PC-9 (cell line): ENCODE measurements around the gene SLC22A31. TPM values are rescaled to one million over a fixed set of nuclear protein-coding genes. Genes with fewer than 3 reads are reported as not detected.

Source experiments
- BruUV-seq: library from RNA; stranded (reverse); fragments of 400-500 nt; replicated peaks from 2 replicates; lab custom pipeline; 2021; lab: Mats Ljungman, UMichigan
- CTCF ChIA-PET: fragments of 300-600 bp; sonication (Branson Sonifier 250); formaldehyde crosslinking; loops from one replicate; lab custom pipeline; 2022; ENCODE audit warnings: antibody characterized with exemption; lab: Charles Lee
- POLR2A ChIA-PET: fragments of 300-600 bp; sonication (Branson Sonifier 250); formaldehyde crosslinking; loops from one replicate; lab custom pipeline; 2022; ENCODE audit warnings: antibody characterized with exemption; ENCODE audit not compliant: unreplicated experiment; lab: Charles Lee
- DNase-seq, 2 experiments: peaks; one replicate each; pipeline versions ENCODE4 v3.0.0 to v3.0.0-alpha.2; 2015 to 2022; ENCODE audit warnings: mixed read lengths in 1 of 2
- H2AFZ ChIP-seq: fragments of 200-600 bp; sonication (generic); 2 replicates; pipeline ENCODE4 v1.8.1; 2017; ENCODE audit warnings: antibody characterized with exemption
- H3F3A ChIP-seq: fragments of 200-600 bp; sonication (generic); 2 replicates; pipeline ENCODE4 v1.8.1; 2017; ENCODE audit warnings: antibody characterized with exemption, mild to moderate bottlenecking, low read depth; ENCODE audit not compliant: insufficient read depth
- H3K27ac ChIP-seq: fragments of 200-600 bp; sonication (generic); 2 replicates; pipeline ENCODE4 v1.6.1; 2016; ENCODE audit warnings: mixed run types
- H3K27me3 ChIP-seq: fragments of 200-600 bp; sonication (generic); 2 replicates; pipeline ENCODE4 v1.6.1; 2016; ENCODE audit warnings: low read depth, mixed run types; ENCODE audit not compliant: insufficient read depth
- H3K36me3 ChIP-seq: fragments of 200-600 bp; sonication (generic); 2 replicates; pipeline ENCODE4 v1.6.1; 2016; ENCODE audit warnings: low read depth, mixed run types
- H3K4me1 ChIP-seq: fragments of 200-600 bp; sonication (generic); replicated peaks from 2 replicates; pipeline ENCODE4 v1.6.1; 2016; ENCODE audit warnings: mixed run types; ENCODE audit not compliant: insufficient read depth
- H3K4me2 ChIP-seq: fragments of 200-600 bp; sonication (generic); 2 replicates; pipeline ENCODE4 v1.6.1; 2017; ENCODE audit warnings: mixed run types
- H3K4me3 ChIP-seq: fragments of 200-600 bp; sonication (generic); 2 replicates; pipeline ENCODE4 v1.6.1; 2016; ENCODE audit warnings: mixed run types
- H3K79me2 ChIP-seq: fragments of 200-600 bp; sonication (generic); 2 replicates; pipeline ENCODE4 v1.6.1; 2017; ENCODE audit warnings: low read depth, mixed run types
- H3K9me2 ChIP-seq: fragments of 200-600 bp; sonication (generic); 2 replicates; pipeline ENCODE4 v1.8.1; 2017; ENCODE audit warnings: mild to moderate bottlenecking; ENCODE audit not compliant: insufficient read depth
- H3K9me3 ChIP-seq: fragments of 200-600 bp; sonication (generic); 2 replicates; pipeline ENCODE4 v1.8.1; 2016; ENCODE audit warnings: low read depth; ENCODE audit not compliant: insufficient read depth
- H4K20me1 ChIP-seq: fragments of 200-600 bp; sonication (generic); 2 replicates; pipeline ENCODE4 v1.8.1; 2017; ENCODE audit not compliant: insufficient read depth
- EZH2 ChIP-seq: fragments of 200-600 bp; sonication (generic); IDR thresholded peaks from 2 replicates; pipeline ENCODE4 v1.8.0; 2017; ENCODE audit warnings: antibody characterized with exemption, low read depth
- intact Hi-C: fragments of 100-400 bp; cut with micrococcal nuclease; formaldehyde crosslinking; loops from one replicate; pipeline ENCODE4 v1.10.0; 2022; ENCODE audit not compliant: unreplicated experiment
- total RNA-seq: library from RNA; stranded (reverse); gene quantifications from 2 replicates; pipeline ENCODE4 v1.2.3, GENCODE V29; 2021
- TF ChIP-seq, protein P1 (sequence below): fragments of 200-600 bp; sonication (generic); conservative IDR thresholded peaks from 2 replicates; pipeline ENCODE4 v1.6.1; 2017; ENCODE audit warnings: mixed run types, antibody characterized with exemption, mild to moderate bottlenecking, moderate library complexity

SLC22A31 gene
- total RNA-seq, 1 experiment from 2014 or later: 2.5 TPM

DNA sequence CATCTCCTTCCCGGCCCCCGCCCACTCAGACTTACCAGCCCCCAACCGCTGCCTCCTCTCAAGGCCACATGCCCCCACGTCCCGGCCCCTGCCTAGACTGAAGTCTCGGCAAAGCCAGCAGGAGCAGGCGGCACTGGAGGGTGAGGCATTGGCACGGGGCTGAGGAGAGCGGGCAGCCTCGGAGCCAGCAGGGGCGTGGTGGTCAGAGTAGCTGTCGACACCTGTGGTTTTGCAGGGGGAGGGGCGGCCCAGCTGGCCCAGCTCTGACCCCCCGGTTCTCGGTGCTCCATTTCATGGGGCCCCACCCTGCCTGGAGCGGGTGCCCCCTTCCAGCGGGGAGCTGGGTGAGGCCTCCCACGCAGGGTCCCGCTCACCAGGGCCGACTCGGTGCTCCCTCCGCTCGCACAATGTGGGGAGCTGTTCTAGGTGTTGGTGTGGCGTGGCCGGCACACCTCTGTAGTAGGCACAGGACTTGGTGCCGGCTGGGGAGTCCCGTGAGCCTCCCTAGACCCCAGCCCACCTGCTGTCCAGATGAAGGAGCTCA lies 24.1 kb downstream of the SLC22A31 start:
- H3K27ac ChIP-seq: no peak overlapping the region
- no peaks in the 10 kb centered on the region for H3K9me3 ChIP-seq
- no peak overlapping the region for H3K4me3 ChIP-seq
- ChIA-PET CTCF (no interaction called here), POLR2A (no interaction called here)
- H3K79me2 ChIP-seq: no peaks in the 10 kb centered on the region
- no peaks in the 10 kb centered on the region for H3K9me2 ChIP-seq
- TF ChIP-seq, protein P1, sequence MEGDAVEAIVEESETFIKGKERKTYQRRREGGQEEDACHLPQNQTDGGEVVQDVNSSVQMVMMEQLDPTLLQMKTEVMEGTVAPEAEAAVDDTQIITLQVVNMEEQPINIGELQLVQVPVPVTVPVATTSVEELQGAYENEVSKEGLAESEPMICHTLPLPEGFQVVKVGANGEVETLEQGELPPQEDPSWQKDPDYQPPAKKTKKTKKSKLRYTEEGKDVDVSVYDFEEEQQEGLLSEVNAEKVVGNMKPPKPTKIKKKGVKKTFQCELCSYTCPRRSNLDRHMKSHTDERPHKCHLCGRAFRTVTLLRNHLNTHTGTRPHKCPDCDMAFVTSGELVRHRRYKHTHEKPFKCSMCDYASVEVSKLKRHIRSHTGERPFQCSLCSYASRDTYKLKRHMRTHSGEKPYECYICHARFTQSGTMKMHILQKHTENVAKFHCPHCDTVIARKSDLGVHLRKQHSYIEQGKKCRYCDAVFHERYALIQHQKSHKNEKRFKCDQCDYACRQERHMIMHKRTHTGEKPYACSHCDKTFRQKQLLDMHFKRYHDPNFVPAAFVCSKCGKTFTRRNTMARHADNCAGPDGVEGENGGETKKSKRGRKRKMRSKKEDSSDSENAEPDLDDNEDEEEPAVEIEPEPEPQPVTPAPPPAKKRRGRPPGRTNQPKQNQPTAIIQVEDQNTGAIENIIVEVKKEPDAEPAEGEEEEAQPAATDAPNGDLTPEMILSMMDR: no peak
- TF ChIP-seq EZH2: no peak
- no peaks in the 10 kb centered on the region for H3K36me3 ChIP-seq
- 0 out of 2 replicates have a peak, but pooled peaks cover 5% of the 10 kb centered on the region for H3K4me1 ChIP-seq
- peaks cover 35% of the 10 kb centered on the region for H3K27me3 ChIP-seq
- intact Hi-C loops: loop anchor here (10.0 kb wide), 1 partner anchor 721 kb away; the partner anchor contains the start of gene ZFPM1
- H2AFZ ChIP-seq: no peak overlapping the region
- no peaks in the 10 kb centered on the region; the same call in 1 of the 2 replicates for H4K20me1 ChIP-seq
- BruUV-seq: no TSS peak
- DNase-seq: no peak
- H3K4me2 ChIP-seq: no peak overlapping the region
- 0 out of 2 replicates have a peak, but pooled peaks cover 3% of the 10 kb centered on the region for H3F3A ChIP-seq

DNA sequence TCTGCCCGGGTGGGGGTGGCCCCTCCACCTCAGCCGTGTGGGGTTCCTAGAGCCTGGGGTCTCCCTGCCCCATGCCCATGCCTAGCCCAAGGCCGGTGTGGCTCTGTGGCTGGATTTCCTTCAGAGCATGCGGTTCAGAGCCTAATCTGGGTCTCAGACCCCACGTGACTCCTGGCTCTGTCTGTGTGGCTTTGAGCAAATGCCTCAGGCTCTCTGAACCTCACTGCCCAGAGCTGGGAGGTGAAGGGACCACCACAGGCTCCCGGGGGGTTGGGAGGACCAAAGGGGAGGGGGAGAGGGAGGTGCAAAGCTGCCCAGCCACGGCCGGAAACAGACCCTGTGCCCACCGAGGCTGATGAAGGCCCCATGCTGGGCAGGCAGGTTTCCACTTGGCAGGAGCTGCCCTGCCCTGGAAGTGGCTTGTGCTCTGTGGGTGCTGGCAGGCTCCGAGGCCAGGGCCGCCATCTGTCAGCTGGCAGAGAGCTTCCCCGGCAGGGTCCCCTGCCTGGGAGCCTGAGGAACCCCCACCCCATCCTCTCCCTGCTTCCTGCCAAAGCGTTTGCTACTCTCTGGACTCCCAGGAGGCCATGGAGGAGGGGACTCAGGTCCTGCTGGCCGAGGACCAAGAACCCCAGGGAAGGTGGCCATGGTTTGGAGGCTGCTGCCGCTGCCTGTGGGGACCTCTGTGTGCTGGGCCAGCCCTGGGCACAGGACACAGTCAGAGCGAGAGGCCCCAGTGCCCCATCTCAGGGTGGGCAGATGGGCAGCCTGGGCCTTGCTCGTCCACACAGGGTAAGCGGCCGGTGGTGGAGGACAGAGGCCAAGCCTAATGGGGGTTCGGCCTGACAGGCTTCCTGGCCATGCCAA lies 24.8 kb downstream of the SLC22A31 start:
- POLR2A ChIA-PET: no interaction called here
- no TSS peak for BruUV-seq
- CTCF ChIA-PET: interaction anchor here (0.5 kb wide), 1 partner anchor 155 kb away, joined by 5 read pairs; no protein-coding TSS in a partner anchor

DNA sequence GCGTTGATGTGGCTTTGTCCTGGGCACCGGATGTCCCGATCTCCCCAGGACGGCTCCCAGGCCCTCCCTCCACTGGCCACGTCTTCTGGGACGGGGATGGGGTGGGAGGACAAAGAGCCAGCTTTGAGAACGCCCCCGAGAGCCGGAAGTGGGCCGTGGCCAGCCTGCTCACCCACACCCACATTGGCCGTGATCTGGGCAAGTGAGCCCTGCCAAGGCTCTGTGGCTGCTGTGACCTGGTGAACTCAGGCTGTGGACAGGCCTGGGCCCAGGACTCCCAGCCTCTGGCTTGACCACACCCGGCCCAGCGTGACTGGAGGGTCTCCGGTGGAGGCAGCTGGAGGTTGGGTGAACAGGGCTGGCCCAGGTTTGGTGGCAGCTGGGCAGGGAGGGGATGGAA lies 25.5 kb downstream of the SLC22A31 start:
- H3K9me3 ChIP-seq: no peaks in the 10 kb centered on the region
- DNase-seq: no peak
- TF ChIP-seq, protein P1: no peak
- no peak for TF ChIP-seq EZH2
- H3K4me1 ChIP-seq: peaks cover 11% of the 10 kb centered on the region
- intact Hi-C loops: loop anchor here (10.0 kb wide), 1 partner anchor 720 kb away; the partner anchor contains the start of gene ZFPM1
- peaks cover 35% of the 10 kb centered on the region for H3K27me3 ChIP-seq
- ChIA-PET POLR2A (no interaction called here), CTCF (interaction anchor here (0.5 kb wide), 1 partner anchor 156 kb away, joined by 5 read pairs; no protein-coding TSS in a partner anchor)
- no peak overlapping the region for H3K4me3 ChIP-seq
- H2AFZ ChIP-seq: no peak overlapping the region
- BruUV-seq: no TSS peak
- H3K9me2 ChIP-seq: no peaks in the 10 kb centered on the region
- H3K79me2 ChIP-seq: no peaks in the 10 kb centered on the region
- no peaks in the 10 kb centered on the region for H3K36me3 ChIP-seq
- H4K20me1 ChIP-seq: no peaks in the 10 kb centered on the region; the same call in none of the 2 replicates
- peaks cover 11% of the 10 kb centered on the region; the same call in 1 of the 2 replicates for H3F3A ChIP-seq
- H3K4me2 ChIP-seq: no peak overlapping the region
- H3K27ac ChIP-seq: no peak overlapping the region

More for the DNA sequence above, 24.8 kb downstream of the SLC22A31 start:
- H4K20me1 ChIP-seq: no peaks in the 10 kb centered on the region; the same call in none of the 2 replicates
- no peaks in the 10 kb centered on the region for H3K36me3 ChIP-seq
- H3K27ac ChIP-seq: no peak overlapping the region
- no peak for DNase-seq
- TF ChIP-seq, protein P1: no peak
- no peak for TF ChIP-seq EZH2
- H3K4me3 ChIP-seq: no peak overlapping the region
- H3F3A ChIP-seq: peaks cover 6% of the 10 kb centered on the region; the same call in 1 of the 2 replicates
- no peak overlapping the region for H2AFZ ChIP-seq
- no peak overlapping the region for H3K4me2 ChIP-seq
- no peaks in the 10 kb centered on the region for H3K9me2 ChIP-seq
- intact Hi-C loops: loop anchor here (10.0 kb wide), 1 partner anchor 721 kb away; the partner anchor contains the start of gene ZFPM1
- H3K9me3 ChIP-seq: no peaks in the 10 kb centered on the region
- H3K79me2 ChIP-seq: no peaks in the 10 kb centered on the region
- H3K27me3 ChIP-seq: peaks cover 35% of the 10 kb centered on the region
- peaks cover 11% of the 10 kb centered on the region for H3K4me1 ChIP-seq
